GM19023 (cell line): ENCODE measurements around the gene VPS26B.
A peak's percentile ranks its signal among the peaks of the same experiment; 100 is the strongest.
"Not testable (repeated sequence)": the region's sequence is repeated elsewhere in the genome, so short reads cannot be mapped to it uniquely, and the experiment has no call there.

Experiments
- ATAC-seq: cut with Tn5 transposase; IDR thresholded peaks from one replicate; pipeline ENCODE4 v1.9.1; 2021; ENCODE audit warnings: mild to moderate bottlenecking, moderate library complexity; ENCODE audit not compliant: unreplicated experiment

The VPS26B gene

GRCh38 chr11:134223836-134224709, at the start of gene VPS26B, which contains the start of gene NCAPD3:
Gene VPS26B (plus strand): TSS chr11:134224671. CDS start chr11:134225123, 452 bp downstream.
Gene NCAPD3 (minus strand): TSS chr11:134223967. CDS start chr11:134223926, 41 bp downstream.
- ATAC-seq = peak; percentile 76

GRCh38 chr11:134176284-134176683, 48.2 kb upstream of the VPS26B start:
- no peak for ATAC-seq

GRCh38 chr11:134178032-134178674, 46.3 kb upstream of the VPS26B start:
- ATAC-seq = no peak

- ATAC-seq = no peak
Measured at GRCh38 chr11:134181707-134182106, 42.8 kb upstream of the VPS26B start.

- not testable (repeated sequence) for ATAC-seq
Measured at GRCh38 chr11:134188092-134188491, 36.4 kb upstream of the VPS26B start.

- ATAC-seq = no peak
Measured at GRCh38 chr11:134196756-134197155, 27.7 kb upstream of the VPS26B start.

- ATAC-seq = no peak
Measured at GRCh38 chr11:134199531-134199930, 24.9 kb upstream of the VPS26B start.

GRCh38 chr11:134200688-134201087, 23.8 kb upstream of the VPS26B start:
- no peak for ATAC-seq

GRCh38 chr11:134202661-134203060, 21.8 kb upstream of the VPS26B start:
- no peak for ATAC-seq

- no peak for ATAC-seq
Measured at GRCh38 chr11:134205729-134206128, 18.7 kb upstream of the VPS26B start.

- ATAC-seq = no peak
Measured at GRCh38 chr11:134206185-134206584, 18.3 kb upstream of the VPS26B start.

- ATAC-seq = no peak
Measured at GRCh38 chr11:134207538-134208239, 16.8 kb upstream of the VPS26B start.

- ATAC-seq = no peak
Measured at GRCh38 chr11:134215836-134216235, 8.6 kb upstream of the VPS26B start.

- no peak for ATAC-seq
Measured at GRCh38 chr11:134216816-134217215, 7.7 kb upstream of the VPS26B start.

- ATAC-seq = no peak
Measured at GRCh38 chr11:134223121-134223520, 1.4 kb upstream of the VPS26B start.

- ATAC-seq = peak; percentile 22
Measured at GRCh38 chr11:134224710-134225664, 516 bp downstream of the VPS26B start.

- no peak for ATAC-seq
Measured at GRCh38 chr11:134226806-134227325, 2.4 kb downstream of the VPS26B start.

- peak; percentile 43 for ATAC-seq
Measured at GRCh38 chr11:134228625-134229024, 4.2 kb downstream of the VPS26B start.

GRCh38 chr11:134229126-134229790, 4.8 kb downstream of the VPS26B start:
- no peak for ATAC-seq
